H1 (cell line): ENCODE measurements around the gene CD72. TPM values are rescaled to one million over a fixed set of nuclear protein-coding genes. Genes with fewer than 3 reads are reported as not detected.

ENCODE experiments used
- CTCF ChIA-PET: fragments of 300-600 bp; sonication (Branson Sonifier 250); formaldehyde crosslinking; loops from one replicate; lab custom pipeline; 2021; ENCODE audit not compliant: partially characterized antibody; lab: Charles Lee
- POLR2A ChIA-PET: fragments of 300-600 bp; sonication (Branson Sonifier 250); formaldehyde crosslinking; loops from one replicate; lab custom pipeline; 2021; ENCODE audit warnings: inconsistent platforms; ENCODE audit not compliant: partially characterized antibody; lab: Charles Lee
- DNase-seq, 2 experiments: peaks; one replicate each; pipeline versions ENCODE4 v3.0.0 to v3.0.0-alpha.2; 2010 to 2022; ENCODE audit warnings: low spot score in 2 of 2, low read depth in 1 of 2, mixed read lengths in 1 of 2
- FAIRE-seq: peaks from 2 replicates; lab custom pipeline; 2011; peaks lifted over from hg19 to GRCh38; lab: Jason Lieb, UNC
- H2AFZ ChIP-seq: 2 replicates; pipeline ENCODE4 v1.8.1; 2012; ENCODE audit warnings: low read length, inconsistent platforms
- H2AK5ac ChIP-seq: 2 replicates; pipeline ENCODE4 v1.6.1; 2013; ENCODE audit warnings: low read depth, low read length
- H2BK120ac ChIP-seq: replicated peaks from 2 replicates; pipeline ENCODE3; 2013; ENCODE audit warnings: low read depth, low read length, inconsistent platforms
- H2BK12ac ChIP-seq: 2 replicates; pipeline ENCODE4 v1.6.1; 2013; ENCODE audit warnings: low read depth, low read length
- H2BK15ac ChIP-seq: 2 replicates; pipeline ENCODE4 v1.6.1; 2013; ENCODE audit warnings: low read length
- H2BK20ac ChIP-seq: 2 replicates; pipeline ENCODE4 v1.6.1; 2013; ENCODE audit warnings: low read length
- H2BK5ac ChIP-seq: 2 replicates; pipeline ENCODE4 v1.6.1; 2013; ENCODE audit warnings: low read depth, low read length
- H3K14ac ChIP-seq: 2 replicates; pipeline ENCODE4 v1.6.1; 2013; ENCODE audit warnings: inconsistent platforms; ENCODE audit not compliant: insufficient read length
- H3K18ac ChIP-seq: 2 replicates; pipeline ENCODE4 v1.6.1; 2013; ENCODE audit warnings: low read length; ENCODE audit errors: extremely low read depth
- H3K23ac ChIP-seq: 2 replicates; pipeline ENCODE4 v1.6.1; 2013; ENCODE audit warnings: inconsistent platforms; ENCODE audit not compliant: insufficient read length
- H3K23me2 ChIP-seq: 2 replicates; pipeline ENCODE4 v1.6.1; 2013; ENCODE audit warnings: low read depth, low read length
- H3K27ac ChIP-seq: 2 replicates; pipeline ENCODE4 v1.6.1; 2011; ENCODE audit warnings: low read depth, low read length, inconsistent platforms
- H3K27me3 ChIP-seq, 4 experiments: replicated peaks in 1 of 4; 1 replicate in 1 of 4; 2 replicates in 3 of 4; pipeline versions ENCODE4 v1.6.1 to v1.8.1; 2011 to 2013; ENCODE audit warnings: low read length in 3 of 4, mild to moderate bottlenecking in 3 of 4, inconsistent platforms in 2 of 4, mixed read lengths in 2 of 4, moderate library complexity in 1 of 4; ENCODE audit not compliant: control insufficient read depth in 3 of 4, insufficient read depth in 3 of 4; ENCODE audit errors: extremely low read depth in 1 of 4
- H3K36me3 ChIP-seq, 4 experiments: 2 replicates each; pipeline versions ENCODE4 v1.6.1 to v1.8.1; 2011 to 2013; ENCODE audit warnings: mild to moderate bottlenecking in 4 of 4, low read length in 3 of 4, moderate library complexity in 2 of 4, control low read depth in 1 of 4, inconsistent platforms in 1 of 4; ENCODE audit not compliant: insufficient read depth in 4 of 4, control insufficient read depth in 2 of 4
- H3K4ac ChIP-seq: replicated peaks from 2 replicates; pipeline ENCODE3; 2013; ENCODE audit warnings: low read length, low read depth, mixed read lengths, inconsistent platforms; ENCODE audit not compliant: insufficient read length
- H3K4me1 ChIP-seq, 4 experiments: replicated peaks in 1 of 4; 1 replicate in 1 of 4; 2 replicates in 3 of 4; pipeline versions ENCODE4 v1.6.1 to v1.8.1; 2011 to 2013; ENCODE audit warnings: low read length in 3 of 4, inconsistent platforms in 2 of 4, mixed read lengths in 1 of 4; ENCODE audit not compliant: insufficient read depth in 4 of 4, control insufficient read depth in 3 of 4
- H3K4me2 ChIP-seq, 2 experiments: 2 replicates each; pipeline versions ENCODE4 v1.6.1 to v1.8.1; 2011 to 2013; ENCODE audit warnings: low read depth in 2 of 2, low read length in 2 of 2, control low read depth in 1 of 2, inconsistent platforms in 1 of 2, mild to moderate bottlenecking in 1 of 2; ENCODE audit not compliant: insufficient read depth in 1 of 2
- H3K4me3 ChIP-seq, 4 experiments: fragments of 200-600, 300-600 bp in 1 of 4; sonication (generic), shearing (Covaris generic), sonication (Bioruptor Twin) in 1 of 4; 2 replicates each; pipeline versions ENCODE4 v1.5.1 to v1.8.1; 2011 to 2016; ENCODE audit warnings: low read length in 4 of 4, low read depth in 3 of 4, control low read depth in 2 of 4, inconsistent platforms in 2 of 4, mild to moderate bottlenecking in 2 of 4, mixed read lengths in 1 of 4, moderate library complexity in 1 of 4; ENCODE audit not compliant: insufficient read depth in 2 of 4; ENCODE audit errors: extremely low read depth in 1 of 4
- H3K56ac ChIP-seq: replicated peaks from 2 replicates; pipeline ENCODE3; 2013; ENCODE audit warnings: low read depth, mild to moderate bottlenecking, mixed read lengths, low read length, inconsistent platforms; ENCODE audit not compliant: insufficient read length
- H3K79me1 ChIP-seq: 2 replicates; pipeline ENCODE4 v1.6.1; 2013; ENCODE audit warnings: low read depth, low read length, control low read depth
- H3K79me2 ChIP-seq, 2 experiments: 2 replicates each; pipeline versions ENCODE4 v1.6.1 to v1.8.1; 2012 to 2013; ENCODE audit warnings: low read length in 2 of 2, mild to moderate bottlenecking in 2 of 2, inconsistent platforms in 1 of 2; ENCODE audit not compliant: insufficient read depth in 2 of 2, control insufficient read depth in 1 of 2
- H3K9ac ChIP-seq, 4 experiments: replicated peaks in 1 of 4; 1 replicate in 1 of 4; 2 replicates in 3 of 4; pipeline versions ENCODE4 v1.6.1 to v1.8.1; 2011 to 2013; ENCODE audit warnings: low read depth in 3 of 4, low read length in 3 of 4, control low read depth in 2 of 4, mild to moderate bottlenecking in 2 of 4, moderate library complexity in 2 of 4, inconsistent platforms in 1 of 4; ENCODE audit errors: extremely low read depth in 1 of 4
- H3K9me3 ChIP-seq, 2 experiments: 2 replicates each; pipeline versions ENCODE4 v1.6.1 to v1.8.1; 2012 to 2013; ENCODE audit warnings: mild to moderate bottlenecking in 2 of 2, moderate library complexity in 2 of 2, control low read depth in 1 of 2, inconsistent platforms in 1 of 2, low read depth in 1 of 2, low read length in 1 of 2, mixed read lengths in 1 of 2; ENCODE audit not compliant: insufficient read depth in 2 of 2
- H4K20me1 ChIP-seq, 2 experiments: replicated peaks in 1 of 2; 2 replicates each; pipeline versions ENCODE3 to v1.8.1; 2011 to 2013; ENCODE audit warnings: inconsistent platforms in 2 of 2, low read length in 2 of 2, mild to moderate bottlenecking in 1 of 2; ENCODE audit not compliant: insufficient read depth in 2 of 2, control insufficient read depth in 1 of 2
- H4K5ac ChIP-seq: 2 replicates; pipeline ENCODE4 v1.6.1; 2013; ENCODE audit warnings: low read length, low read depth, mixed read lengths, inconsistent platforms; ENCODE audit not compliant: insufficient read length
- H4K8ac ChIP-seq: 2 replicates; pipeline ENCODE4 v1.8.0; 2013; ENCODE audit warnings: mild to moderate bottlenecking, moderate library complexity, low read length, inconsistent platforms; ENCODE audit not compliant: insufficient read depth; ENCODE audit errors: extremely low read depth
- H4K91ac ChIP-seq: replicated peaks from 2 replicates; pipeline ENCODE3; 2013; ENCODE audit warnings: low read length, mixed read lengths, inconsistent platforms; ENCODE audit not compliant: insufficient read length
- CHD1 ChIP-seq: IDR thresholded peaks from 2 replicates; pipeline ENCODE4 v1.6.1; 2012; ENCODE audit warnings: low read depth, low read length, improper control_type of control experiment
- CHD2 ChIP-seq: IDR thresholded peaks from 2 replicates; pipeline ENCODE4 v1.6.1; 2012; ENCODE audit warnings: low read length, improper control_type of control experiment
- EP300 ChIP-seq, 2 experiments: IDR thresholded peaks; 1 replicate in 1 of 2; 2 replicates in 1 of 2; pipeline ENCODE4 v1.6.1; 2011 to 2012; ENCODE audit warnings: low read depth in 2 of 2, low read length in 2 of 2, mild to moderate bottlenecking in 2 of 2, borderline replicate concordance in 1 of 2, inconsistent platforms in 1 of 2, moderate library complexity in 1 of 2
- RBBP5 ChIP-seq: IDR thresholded peaks from 2 replicates; pipeline ENCODE4 v1.7.1; 2012; ENCODE audit warnings: low read depth, mild to moderate bottlenecking, inconsistent platforms, low read length, moderate library complexity, borderline replicate concordance
- SRF ChIP-seq: IDR thresholded peaks from 2 replicates; pipeline ENCODE4 v1.6.1; 2011; ENCODE audit warnings: mild to moderate bottlenecking, low read depth, low read length, moderate library complexity
- TEAD4 ChIP-seq: IDR thresholded peaks from 2 replicates; pipeline ENCODE4 v1.6.1; 2012; ENCODE audit warnings: low read depth, low read length, inconsistent platforms, mixed read lengths
- WGBS, 2 experiments: shearing (Covaris generic) in 1 of 2; methylation state at CpG; one replicate each; pipeline versions ENCODE4 v1.1.6 to v1.1.7; 2013 to 2015; ENCODE audit warnings: low lambda C conversion rate in 2 of 2, mixed read lengths in 2 of 2, inconsistent platforms in 1 of 2, low coverage in 1 of 2, missing lambda C conversion rate in 1 of 2; ENCODE audit not compliant: insufficient replicate concordance in 2 of 2, insufficient coverage in 1 of 2, insufficient read length in 1 of 2; ENCODE audit errors: extremely low coverage in 1 of 2, missing lambda C conversion rate in 1 of 2; 5-methylcytosine and 5-hydroxymethylcytosine counted together
- polyA plus RNA-seq, 7 experiments: library from polyadenylated mRNA; depleted of rRNA in 3 of 7; stranded (reverse) in 5 of 7; unstranded in 2 of 7; fragments of >200 nt in 5 of 7; fragments of 200-250 nt in 2 of 7; gene quantifications; 1 replicate in 5 of 7; 2 replicates in 1 of 7; 4 replicates in 1 of 7; pipeline versions ENCODE4 v1.2.1 to v1.2.3, GENCODE V29; 2011 to 2013; ENCODE audit warnings: missing spikeins in 2 of 7, mixed read lengths in 2 of 7
- total RNA-seq: library from RNA; stranded (reverse); fragmentation: NEBNext Ultra II Directional; extraction: Animal tissue kit (Norgen Biotek cat#: 25700); gene quantifications from 2 replicates; pipeline ENCODE4 v1.2.1, GENCODE V29; 2021
- TF ChIP-seq, protein P1 (sequence below), 3 experiments: IDR thresholded peaks; 1 replicate in 2 of 3; 2 replicates in 1 of 3; pipeline versions ENCODE4 v1.5.1 to v1.6.1; 2011; ENCODE audit warnings: low read length in 3 of 3, mild to moderate bottlenecking in 3 of 3, inconsistent platforms in 2 of 3, low read depth in 1 of 3, moderate library complexity in 1 of 3; ENCODE audit not compliant: insufficient read depth in 1 of 3; ENCODE audit errors: control extremely low read depth in 1 of 3

CD72 gene
- total and polyA plus RNA-seq, 2 of the 8 experiments (the other 6 are each of a cell fraction or from before 2014, with no cell fraction given) = 4.0 to 4.5 TPM

DNA sequence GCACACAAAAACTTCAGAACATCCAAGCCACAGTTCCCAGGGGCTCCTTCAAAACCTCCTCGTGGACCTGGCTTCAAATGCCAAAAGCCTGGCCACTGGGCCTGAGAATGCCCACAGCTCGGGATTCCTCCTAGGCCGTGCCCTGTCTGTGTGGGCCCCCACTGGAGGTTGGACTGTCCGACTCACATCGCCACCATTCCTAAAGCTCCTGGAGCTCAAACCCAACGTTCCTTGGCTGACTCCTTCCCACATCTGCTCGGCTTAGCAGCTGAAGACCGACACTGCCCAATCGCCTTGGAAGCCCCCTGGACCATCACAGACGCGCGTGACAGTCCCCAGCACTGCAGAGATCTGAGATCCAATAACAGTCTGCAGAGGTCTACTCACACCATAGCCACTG lies 24.8 kb upstream of the CD72 start:
- Histone ChIP-seq H3K79me2 (no peaks in the 10 kb centered on the region), H3K23me2 (peaks cover 8% of the 10 kb centered on the region; the same call in 1 of the 2 replicates), H3K56ac (no peak overlapping the region), H4K91ac (no peak overlapping the region), H2BK15ac (no peak overlapping the region), H3K4me1 (no peaks in the 10 kb centered on the region), H3K4me2 (no peak overlapping the region), H3K27me3 (no peaks in the 10 kb centered on the region), H2BK120ac (no peak overlapping the region), H3K9ac (no peak overlapping the region), H2AFZ (no peak overlapping the region), H3K23ac (no peak overlapping the region), H4K5ac (no peak overlapping the region), H3K36me3 (no peaks in the 10 kb centered on the region; a peak in 2 of 8 replicates), H3K14ac (no peak overlapping the region), H3K18ac (no peak overlapping the region), H4K20me1 (no peaks in the 10 kb centered on the region), H3K4me3 (no peak overlapping the region), H2AK5ac (no peak overlapping the region), H3K79me1 (no peaks in the 10 kb centered on the region), H2BK5ac (no peak overlapping the region), H2BK20ac (no peak overlapping the region), H3K9me3 (peaks cover 0 to 2% of the 10 kb centered on the region in 2 experiments; a peak in 1 of 4 replicates), H2BK12ac (no peak overlapping the region), H4K8ac (no peak overlapping the region), H3K27ac (no peak overlapping the region), H3K4ac (no peak overlapping the region)
- POLR2A ChIA-PET = interaction anchor here (1.7 kb wide), 1 partner anchor 14 kb away, joined by 3 read pairs; no protein-coding TSS in a partner anchor
- DNase-seq (no peak), FAIRE-seq (no peak)
- TF ChIP-seq CHD1 = no peak
- TF ChIP-seq, protein P1, sequence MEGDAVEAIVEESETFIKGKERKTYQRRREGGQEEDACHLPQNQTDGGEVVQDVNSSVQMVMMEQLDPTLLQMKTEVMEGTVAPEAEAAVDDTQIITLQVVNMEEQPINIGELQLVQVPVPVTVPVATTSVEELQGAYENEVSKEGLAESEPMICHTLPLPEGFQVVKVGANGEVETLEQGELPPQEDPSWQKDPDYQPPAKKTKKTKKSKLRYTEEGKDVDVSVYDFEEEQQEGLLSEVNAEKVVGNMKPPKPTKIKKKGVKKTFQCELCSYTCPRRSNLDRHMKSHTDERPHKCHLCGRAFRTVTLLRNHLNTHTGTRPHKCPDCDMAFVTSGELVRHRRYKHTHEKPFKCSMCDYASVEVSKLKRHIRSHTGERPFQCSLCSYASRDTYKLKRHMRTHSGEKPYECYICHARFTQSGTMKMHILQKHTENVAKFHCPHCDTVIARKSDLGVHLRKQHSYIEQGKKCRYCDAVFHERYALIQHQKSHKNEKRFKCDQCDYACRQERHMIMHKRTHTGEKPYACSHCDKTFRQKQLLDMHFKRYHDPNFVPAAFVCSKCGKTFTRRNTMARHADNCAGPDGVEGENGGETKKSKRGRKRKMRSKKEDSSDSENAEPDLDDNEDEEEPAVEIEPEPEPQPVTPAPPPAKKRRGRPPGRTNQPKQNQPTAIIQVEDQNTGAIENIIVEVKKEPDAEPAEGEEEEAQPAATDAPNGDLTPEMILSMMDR (IDR thresholded peaks at IDR 0.05; ENCODE audit: control extremely low read depth in 1 of 3, insufficient read depth in 1 of 3, low read depth in 1 of 3, low read length in 3 of 3) = no peak
- TF ChIP-seq TEAD4 = no peak
- no peak for TF ChIP-seq RBBP5
- no peak for TF ChIP-seq CHD2
- TF ChIP-seq SRF = no peak
- TF ChIP-seq EP300 (IDR thresholded peaks at IDR 0.05; ENCODE audit: borderline replicate concordance in 1 of 2, low read depth in 2 of 2, low read length in 2 of 2) = no peak
- 96% methylated on average over 12 of the region's 12 CpGs; no CpG with 5 or more reads in 1 of the 2 experiments for WGBS, 2 experiments
- CTCF ChIA-PET = interaction anchor here (0.8 to 2.1 kb wide), 6 partner anchors 15 to 165 kb away, joined by 3 to 6 read pairs (median 4); no protein-coding TSS in a partner anchor
